ENCODE results near the gene TSGA10. TPM values are rescaled to one million over a fixed set of nuclear protein-coding genes. Genes with fewer than 3 reads are reported as not detected.

The TSGA10 gene
- polyA plus RNA-seq, 1 experiment = 1.4 TPM

DNA sequence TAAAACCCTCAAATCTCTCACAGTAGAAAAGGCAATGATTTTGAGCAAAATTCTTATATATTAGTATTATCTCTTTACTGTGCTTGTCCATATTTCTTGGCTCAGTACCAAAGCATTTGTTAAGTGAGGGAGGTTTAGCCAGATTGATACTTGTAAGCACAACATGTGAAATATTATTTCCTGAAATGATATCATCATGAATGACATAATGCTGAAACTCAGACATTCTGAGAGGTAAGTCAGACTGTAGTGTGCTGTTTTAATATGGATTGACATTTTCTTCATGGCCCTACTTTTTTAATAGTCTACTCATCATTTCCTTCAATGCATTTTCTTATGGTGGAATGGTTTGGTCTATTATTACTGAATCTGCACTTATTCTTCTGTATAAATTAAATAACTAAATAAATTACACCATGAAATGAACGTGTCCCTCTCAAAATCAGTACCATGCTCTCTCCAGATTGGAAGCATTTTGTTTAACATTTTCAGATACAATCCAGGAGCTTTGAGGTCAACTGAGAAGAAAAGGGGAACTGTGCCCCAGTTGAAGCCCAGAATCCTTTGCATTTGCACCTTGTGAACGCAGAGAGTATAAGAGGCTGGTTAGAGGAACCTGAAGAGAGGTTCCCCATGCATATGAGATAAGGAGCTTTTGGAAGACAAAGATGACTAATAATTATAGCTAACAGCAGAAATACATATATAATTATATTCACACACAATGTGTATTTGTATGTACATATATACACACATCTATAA is 168.7 kb downstream of the TSGA10 start:
- DNase-seq (ENCODE audit: low read depth, low spot score) = no peak
- no peak overlapping the region for H3K4me3 ChIP-seq (ENCODE audit: low read depth, low read length)
- H3K9me3 ChIP-seq (ENCODE audit: control insufficient read depth, insufficient read depth, low read length) = no peaks in the 10 kb centered on the region
- ChIA-PET CTCF (no interaction called here), POLR2A (interaction anchor here (0.6 kb wide), 1 partner anchor 36 kb away, joined by 5 read pairs; no protein-coding TSS in a partner anchor)
- H3K27me3 ChIP-seq (ENCODE audit: control insufficient read depth, insufficient read depth, low read length) = no peaks in the 10 kb centered on the region
- H3K27ac ChIP-seq (ENCODE audit: low read depth, low read length) = no peak overlapping the region
- TF ChIP-seq, protein P1, sequence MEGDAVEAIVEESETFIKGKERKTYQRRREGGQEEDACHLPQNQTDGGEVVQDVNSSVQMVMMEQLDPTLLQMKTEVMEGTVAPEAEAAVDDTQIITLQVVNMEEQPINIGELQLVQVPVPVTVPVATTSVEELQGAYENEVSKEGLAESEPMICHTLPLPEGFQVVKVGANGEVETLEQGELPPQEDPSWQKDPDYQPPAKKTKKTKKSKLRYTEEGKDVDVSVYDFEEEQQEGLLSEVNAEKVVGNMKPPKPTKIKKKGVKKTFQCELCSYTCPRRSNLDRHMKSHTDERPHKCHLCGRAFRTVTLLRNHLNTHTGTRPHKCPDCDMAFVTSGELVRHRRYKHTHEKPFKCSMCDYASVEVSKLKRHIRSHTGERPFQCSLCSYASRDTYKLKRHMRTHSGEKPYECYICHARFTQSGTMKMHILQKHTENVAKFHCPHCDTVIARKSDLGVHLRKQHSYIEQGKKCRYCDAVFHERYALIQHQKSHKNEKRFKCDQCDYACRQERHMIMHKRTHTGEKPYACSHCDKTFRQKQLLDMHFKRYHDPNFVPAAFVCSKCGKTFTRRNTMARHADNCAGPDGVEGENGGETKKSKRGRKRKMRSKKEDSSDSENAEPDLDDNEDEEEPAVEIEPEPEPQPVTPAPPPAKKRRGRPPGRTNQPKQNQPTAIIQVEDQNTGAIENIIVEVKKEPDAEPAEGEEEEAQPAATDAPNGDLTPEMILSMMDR (IDR thresholded peaks at IDR 0.05; ENCODE audit: low read depth, low read length) = no peak

GRCh38 chr2:98975611-98976010 is 179.1 kb downstream of the TSGA10 start:
- H3K27ac ChIP-seq (ENCODE audit: low read depth, low read length) = no peak overlapping the region
- ChIA-PET POLR2A (no interaction called here), CTCF (no interaction called here)
- DNase-seq (ENCODE audit: low read depth, low spot score) = no peak
- no peaks in the 10 kb centered on the region for H3K9me3 ChIP-seq (ENCODE audit: control insufficient read depth, insufficient read depth, low read length)
- TF ChIP-seq, protein P1 (IDR thresholded peaks at IDR 0.05; ENCODE audit: low read depth, low read length) = no peak
- no peak overlapping the region for H3K4me3 ChIP-seq (ENCODE audit: low read depth, low read length)
- H3K27me3 ChIP-seq (ENCODE audit: control insufficient read depth, insufficient read depth, low read length) = no peaks in the 10 kb centered on the region

DNA sequence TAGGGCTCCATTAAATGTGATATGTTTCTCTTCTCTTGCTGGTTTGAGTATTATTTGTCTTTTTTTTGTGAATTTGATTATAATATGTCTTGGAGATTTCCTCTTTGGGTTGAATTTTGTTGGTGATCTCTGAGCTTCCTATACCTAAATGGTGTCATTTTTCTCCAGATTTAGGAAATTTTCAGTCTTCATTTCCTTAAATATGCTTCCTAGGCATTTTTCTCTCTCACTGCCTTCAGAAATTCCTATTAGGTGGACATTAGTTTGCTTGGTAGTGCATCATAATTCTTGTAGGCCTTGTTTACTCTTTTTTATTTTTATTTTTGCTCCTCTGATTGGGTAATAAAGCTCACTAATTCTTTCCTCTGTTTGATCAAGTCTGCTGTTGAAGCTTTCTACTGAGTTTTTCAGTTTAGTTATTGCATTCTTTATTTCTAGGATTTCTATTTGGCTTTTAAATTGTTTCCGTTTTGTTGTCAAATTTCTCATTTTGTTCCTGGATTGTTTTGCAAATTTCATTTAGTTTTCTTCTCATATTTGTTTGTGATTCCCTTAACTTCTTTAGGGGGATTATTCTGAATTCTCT is 182.1 kb downstream of the TSGA10 start:
- Histone ChIP-seq H3K9me3 (ENCODE audit: control insufficient read depth, insufficient read depth, low read length) (no peaks in the 10 kb centered on the region), H3K4me3 (ENCODE audit: low read depth, low read length) (no peak overlapping the region), H3K27ac (ENCODE audit: low read depth, low read length) (no peak overlapping the region), H3K27me3 (ENCODE audit: control insufficient read depth, insufficient read depth, low read length) (no peaks in the 10 kb centered on the region)
- TF ChIP-seq, protein P1 (IDR thresholded peaks at IDR 0.05; ENCODE audit: low read depth, low read length) = no peak
- DNase-seq (ENCODE audit: low read depth, low spot score) = no peak
- POLR2A ChIA-PET = no interaction called here
- CTCF ChIA-PET = no interaction called here

GRCh38 chr2:98959810-98960507 is 194.8 kb downstream of the TSGA10 start:
- Histone ChIP-seq H3K27me3 (ENCODE audit: control insufficient read depth, insufficient read depth, low read length) (no peaks in the 10 kb centered on the region), H3K9me3 (ENCODE audit: control insufficient read depth, insufficient read depth, low read length) (no peaks in the 10 kb centered on the region), H3K4me3 (ENCODE audit: low read depth, low read length) (no peak overlapping the region), H3K27ac (ENCODE audit: low read depth, low read length) (no peak overlapping the region)
- ChIA-PET CTCF (no interaction called here), POLR2A (no interaction called here)
- TF ChIP-seq, protein P1 (IDR thresholded peaks at IDR 0.05; ENCODE audit: low read depth, low read length) = no peak
- no peak for DNase-seq (ENCODE audit: low read depth, low spot score)

- TF ChIP-seq, protein P1 (IDR thresholded peaks at IDR 0.05; ENCODE audit: low read depth, low read length) = no peak
- no peaks in the 10 kb centered on the region for H3K9me3 ChIP-seq (ENCODE audit: control insufficient read depth, insufficient read depth, low read length)
- H3K4me3 ChIP-seq (ENCODE audit: low read depth, low read length) = no peak overlapping the region
- DNase-seq (ENCODE audit: low read depth, low spot score) = no peak
- ChIA-PET CTCF (no interaction called here), POLR2A (no interaction called here)
- H3K27ac ChIP-seq (ENCODE audit: low read depth, low read length) = no peak overlapping the region
- H3K27me3 ChIP-seq (ENCODE audit: control insufficient read depth, insufficient read depth, low read length) = peaks cover 11% of the 10 kb centered on the region
Measured at GRCh38 chr2:98952966-98953365, 201.8 kb downstream of the TSGA10 start.

Data from AG04450 (cell line).